Subcutaneous adipose tissue (tissue), 4 donors: ENCODE data around the gene SEC61A1. TPM values are rescaled to one million over a fixed set of nuclear protein-coding genes. Genes with fewer than 3 reads are reported as not detected.

Experiments
- small RNA-seq: library from RNA; depleted of rRNA; stranded (forward); fragments of <200 nt; gene quantifications from one replicate; pipeline ENCODE3, GENCODE V24; 2016
- total RNA-seq, 4 donors: library from RNA; depleted of rRNA; stranded (reverse); fragments of >200 nt; gene quantifications; one replicate each; pipeline ENCODE4 v1.1.0, GENCODE V29; 2016

Gene SEC61A1
- total RNA-seq, 4 donors from 2014 or later, result 82.6 to 117 (median 95.2) TPM

Small RNA genes within 50 kb of the gene (small RNA-seq; reads per million reads assigned to genes)
- not detected for gene RNU2-37P

Other genes starting within 250 kb of the SEC61A1 start
- gene MGLL, start 229.9 kb upstream of the SEC61A1 start, total RNA-seq, result 100 to 1,000 TPM in 2 of 4 donors, 10 to 100 TPM in 2; 83.9 to 292 (median 110) TPM
- gene KBTBD12, start 137.2 kb upstream of the SEC61A1 start, total RNA-seq, result 1 to 10 TPM in 1 of 4 donors, under 1 TPM in 1, not detected in 2; 0.68 to 1.5 TPM
- gene RUVBL1, start 71.4 kb downstream of the SEC61A1 start, total RNA-seq, result 10 to 100 TPM; 14.1 to 29.3 (median 17.1) TPM
- gene EEFSEC, start 101.0 kb downstream of the SEC61A1 start, total RNA-seq, result 10 to 100 TPM; 13.7 to 26.9 (median 17.4) TPM